GM12891 (cell line): Measurements from ENCODE around the gene FRA10AC1.

Experiments
- POLR2A ChIP-seq: IDR thresholded peaks from 2 replicates; pipeline ENCODE4 v1.6.1; 2011; ENCODE audit warnings: low read depth, low read length, control low read depth
- POLR2AphosphoS5 ChIP-seq: IDR thresholded peaks from 2 replicates; pipeline ENCODE4 v1.6.1; 2011; ENCODE audit warnings: low read depth, low read length, control low read depth
- POU2F2 ChIP-seq: IDR thresholded peaks from 2 replicates; pipeline ENCODE4 v1.6.1; 2011; ENCODE audit warnings: low read depth, mild to moderate bottlenecking, control low read depth, low read length, moderate library complexity
- TAF1 ChIP-seq: IDR thresholded peaks from 2 replicates; pipeline ENCODE4 v1.6.1; 2011; ENCODE audit warnings: low read depth, low read length, control low read depth

GRCh38 chr10:93697207-93697606 is 5.2 kb downstream of the FRA10AC1 start:
- TF ChIP-seq POLR2A = no peak
- no peak for TF ChIP-seq POLR2AphosphoS5
- TF ChIP-seq POU2F2 = no peak
- no peak for TF ChIP-seq TAF1
